Activated CD8-positive, alpha-beta memory T cell treated with anti-CD3 and anti-CD28 coated beads, Interleukin-2, amount 10 ng/mL, durations not matched to agents 7 days and 5 days (primary cell): ENCODE measurements around the gene MATN4. TPM values are rescaled to one million over a fixed set of nuclear protein-coding genes. Genes with fewer than 3 reads are reported as not detected.

Source experiments
- ATAC-seq: fragments of 150-1000 bp; cut with Tn5 transposase; one replicate; pipeline ENCODE4 v1.10.0; 2021; ENCODE audit warnings: moderate library complexity
- CTCF ChIA-PET: fragments of 350-600 bp; sonication (Branson Sonifier 250); formaldehyde crosslinking; loops from one replicate; lab custom pipeline; 2021; ENCODE audit warnings: antibody characterized with exemption; lab: Charles Lee
- DNase-seq: peaks from one replicate; pipeline ENCODE4 v3.0.0-alpha.2; 2020
- H3K27ac Mint-ChIP-seq: one replicate; pipeline ENCODE4 v1.8.0; 2021; ENCODE audit warnings: mild to moderate bottlenecking, mixed read lengths
- H3K27me3 Mint-ChIP-seq: one replicate; pipeline ENCODE4 v1.8.0; 2021; ENCODE audit warnings: mixed read lengths
- H3K36me3 Mint-ChIP-seq: one replicate; pipeline ENCODE4 v1.8.0; 2021; ENCODE audit warnings: mild to moderate bottlenecking, mixed read lengths
- H3K4me1 Mint-ChIP-seq: one replicate; pipeline ENCODE4 v1.8.0; 2021; ENCODE audit warnings: mixed read lengths
- H3K4me3 Mint-ChIP-seq: one replicate; pipeline ENCODE4 v1.8.0; 2021; ENCODE audit warnings: mild to moderate bottlenecking, moderate library complexity, mixed read lengths
- H3K9me3 Mint-ChIP-seq: one replicate; pipeline ENCODE4 v1.8.0; 2022; ENCODE audit warnings: low read depth, mixed read lengths
- total RNA-seq, 2 experiments: library from RNA; stranded (reverse); gene quantifications; one replicate each; pipeline ENCODE4 v1.2.3, GENCODE V29; 2021

MATN4 gene
- total RNA-seq, 2 experiments from 2014 or later: 0.64 to 2.2 TPM

DNA sequence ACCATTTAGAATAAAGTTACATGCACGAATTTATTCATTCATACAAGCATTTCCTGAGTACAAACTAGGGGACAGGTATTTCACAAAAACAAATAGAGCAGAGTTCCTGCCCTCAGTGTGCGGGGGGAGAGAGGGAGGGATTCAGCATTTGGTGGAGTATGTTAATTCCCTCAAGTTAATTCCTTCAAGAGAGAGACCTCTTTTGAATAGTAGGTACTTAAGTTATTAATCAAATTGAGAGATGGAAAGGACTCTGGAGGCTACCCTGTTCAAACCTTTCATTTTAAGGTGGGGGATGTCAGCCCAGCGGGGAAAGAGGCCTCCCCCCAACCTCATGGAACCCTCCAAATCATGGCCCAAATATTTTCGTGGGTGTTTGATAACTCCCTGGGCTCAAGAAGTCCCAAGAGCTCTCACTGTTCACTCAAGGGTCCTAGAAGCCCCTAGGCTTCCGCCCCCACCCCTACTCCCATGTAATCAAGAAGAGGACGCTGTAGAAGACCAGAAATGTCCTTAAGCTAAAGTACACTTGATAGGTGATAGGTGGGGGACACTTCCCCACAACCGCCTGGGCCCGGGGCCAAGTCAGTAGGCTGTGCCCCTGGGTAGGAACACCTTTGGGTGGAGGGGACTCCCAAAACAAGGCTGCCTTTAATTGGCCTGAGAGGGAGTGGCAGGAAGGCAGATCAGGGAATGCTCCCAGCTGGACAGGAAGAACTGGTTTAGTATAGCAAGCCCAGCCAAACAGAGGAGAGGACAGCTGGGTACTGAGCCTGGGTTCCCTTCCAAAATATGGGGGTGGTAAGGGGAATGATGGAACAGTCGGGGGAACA is 37.2 kb upstream of the MATN4 start:
- Mint-ChIP-seq H3K27me3 (no peaks in the 10 kb centered on the region), H3K4me3 (no peak overlapping the region), H3K4me1 (peaks cover 45% of the 10 kb centered on the region), H3K27ac (no peak overlapping the region), H3K9me3 (no peaks in the 10 kb centered on the region), H3K36me3 (no peaks in the 10 kb centered on the region)
- CTCF ChIA-PET: interaction anchor here (1.1 to 4.3 kb wide), 7 partner anchors 18 to 92 kb away, joined by 3 to 33 read pairs (median 5); partner anchors contain the start of gene SYS1
- ATAC-seq (no peak), DNase-seq (no peak)

- no peak for DNase-seq
These were observed 36.2 kb upstream of the MATN4 start for GRCh38 chr20:45344168-45344860.

GRCh38 chr20:45343532-45344167 is 35.6 kb upstream of the MATN4 start:
- H3K9me3 Mint-ChIP-seq: no peaks in the 10 kb centered on the region
- peaks cover 48% of the 10 kb centered on the region for H3K4me1 Mint-ChIP-seq
- H3K36me3 Mint-ChIP-seq: no peaks in the 10 kb centered on the region
- no peaks in the 10 kb centered on the region for H3K27me3 Mint-ChIP-seq
- no peak overlapping the region for H3K4me3 Mint-ChIP-seq
- no peak overlapping the region for H3K27ac Mint-ChIP-seq
- DNase-seq (no peak), ATAC-seq (no peak)
- CTCF ChIA-PET: interaction anchor here (0.7 to 1.3 kb wide), 8 partner anchors 8 to 108 kb away, joined by 3 to 5 read pairs (median 4); partner anchors contain the start of gene SYS1

More at GRCh38 chr20:45344168-45344860, 36.2 kb upstream of the MATN4 start:
- Mint-ChIP-seq H3K36me3 (no peaks in the 10 kb centered on the region), H3K27me3 (no peaks in the 10 kb centered on the region), H3K27ac (no peak overlapping the region), H3K4me3 (no peak overlapping the region), H3K9me3 (no peaks in the 10 kb centered on the region), H3K4me1 (peaks cover 46% of the 10 kb centered on the region)
- ATAC-seq: no peak
- CTCF ChIA-PET: interaction anchor here (0.7 to 1.3 kb wide), 9 partner anchors 9 to 107 kb away, joined by 3 to 5 read pairs (median 4); partner anchors contain the start of gene SYS1

DNA sequence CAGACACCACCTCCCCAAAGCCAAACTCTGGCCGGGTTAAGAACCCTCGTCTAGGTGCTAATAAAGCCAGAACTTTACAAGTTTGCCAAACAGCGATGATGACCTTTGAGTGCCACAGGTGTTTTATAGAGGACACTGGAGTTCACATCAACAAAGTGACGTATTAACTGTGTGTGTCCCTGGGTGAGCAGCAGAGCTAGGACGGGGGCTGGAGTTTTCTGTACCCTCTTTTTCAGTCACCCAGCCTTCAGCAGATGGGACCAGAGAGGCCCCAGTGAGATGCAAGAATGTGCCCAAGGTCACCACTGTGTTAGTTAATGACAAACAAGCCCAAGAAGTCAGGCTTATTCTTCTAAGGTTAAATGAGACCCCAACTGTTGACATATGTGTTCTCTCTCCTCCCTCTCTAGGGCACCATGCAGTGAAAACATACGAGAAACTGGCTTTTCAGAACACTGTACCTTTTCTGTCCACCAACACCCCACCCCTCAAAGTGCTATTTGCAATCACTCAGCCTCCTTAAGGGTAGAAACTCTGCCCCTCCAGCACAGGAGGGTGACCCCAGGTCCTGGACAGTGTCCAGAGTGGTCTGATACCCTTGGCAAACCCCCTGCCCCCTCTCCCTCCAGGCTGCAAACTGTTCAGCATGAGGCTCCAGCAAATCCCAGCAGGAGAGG is 34.9 kb upstream of the MATN4 start:
- Mint-ChIP-seq H3K9me3 (no peaks in the 10 kb centered on the region), H3K36me3 (no peaks in the 10 kb centered on the region), H3K27me3 (no peaks in the 10 kb centered on the region), H3K4me3 (no peak overlapping the region), H3K27ac (no peak overlapping the region), H3K4me1 (peaks cover 45% of the 10 kb centered on the region)
- CTCF ChIA-PET: interaction anchor here (0.9 to 1.0 kb wide), 4 partner anchors 8 to 109 kb away, joined by 3 read pairs; partner anchors contain the start of gene SYS1
- no peak for ATAC-seq
- no peak for DNase-seq

GRCh38 chr20:45341939-45342854 is 34.1 kb upstream of the MATN4 start:
- DNase-seq: no peak
- no peak for ATAC-seq
- no peak overlapping the region for H3K4me3 Mint-ChIP-seq
- H3K27me3 Mint-ChIP-seq: no peaks in the 10 kb centered on the region
- no peaks in the 10 kb centered on the region for H3K36me3 Mint-ChIP-seq
- CTCF ChIA-PET: interaction anchor here (1.0 to 1.6 kb wide), 3 partner anchors 20 to 107 kb away, joined by 3 read pairs; partner anchors contain the start of gene SYS1
- no peaks in the 10 kb centered on the region for H3K9me3 Mint-ChIP-seq
- H3K4me1 Mint-ChIP-seq: peaks cover 38% of the 10 kb centered on the region
- no peak overlapping the region for H3K27ac Mint-ChIP-seq

- no peaks in the 10 kb centered on the region for H3K27me3 Mint-ChIP-seq
- CTCF ChIA-PET: interaction anchor here (0.7 to 1.6 kb wide), 3 partner anchors 18 to 108 kb away, joined by 3 read pairs; no protein-coding TSS in a partner anchor
- H3K27ac Mint-ChIP-seq: no peak overlapping the region
- no peak overlapping the region for H3K4me3 Mint-ChIP-seq
- no peaks in the 10 kb centered on the region for H3K36me3 Mint-ChIP-seq
- DNase-seq: no peak
- ATAC-seq: no peak
- peaks cover 31% of the 10 kb centered on the region for H3K4me1 Mint-ChIP-seq
- no peaks in the 10 kb centered on the region for H3K9me3 Mint-ChIP-seq
These were observed 33.5 kb upstream of the MATN4 start for GRCh38 chr20:45341579-45341938.

DNA sequence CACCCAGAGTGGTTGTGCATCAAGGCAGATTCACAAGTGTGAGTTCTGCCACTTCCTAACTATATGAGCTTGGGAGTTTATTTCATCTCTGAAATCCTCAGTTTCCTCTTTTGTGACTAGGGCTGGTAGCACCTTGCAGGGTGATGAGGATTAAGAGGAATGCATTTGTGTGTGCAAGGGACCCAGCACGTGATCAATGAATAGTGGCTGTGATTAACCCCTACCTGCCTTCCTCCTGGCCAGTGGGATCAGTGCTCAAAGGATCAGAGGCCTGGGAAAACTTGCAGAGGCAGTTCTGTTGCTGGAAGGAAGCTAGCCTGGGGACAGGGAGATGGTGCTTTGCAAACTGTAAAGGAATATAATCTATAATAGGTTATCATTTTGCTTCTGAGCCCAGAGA is 32.9 kb upstream of the MATN4 start:
- Mint-ChIP-seq H3K4me3 (no peak overlapping the region), H3K36me3 (no peaks in the 10 kb centered on the region), H3K27ac (no peak overlapping the region), H3K27me3 (no peaks in the 10 kb centered on the region), H3K4me1 (peaks cover 25% of the 10 kb centered on the region), H3K9me3 (no peaks in the 10 kb centered on the region)
- CTCF ChIA-PET: interaction anchor here (0.7 to 1.6 kb wide), 3 partner anchors 17 to 108 kb away, joined by 3 read pairs; no protein-coding TSS in a partner anchor
- ATAC-seq: no peak
- DNase-seq: no peak

- no peak overlapping the region for H3K27ac Mint-ChIP-seq
- no peaks in the 10 kb centered on the region for H3K36me3 Mint-ChIP-seq
These were observed 32.2 kb upstream of the MATN4 start for GRCh38 chr20:45340236-45340847.

GRCh38 chr20:45339799-45340198 is 31.7 kb upstream of the MATN4 start:
- Mint-ChIP-seq H3K4me3 (no peak overlapping the region), H3K27ac (no peak overlapping the region), H3K36me3 (no peaks in the 10 kb centered on the region), H3K4me1 (peaks cover 16% of the 10 kb centered on the region), H3K27me3 (no peaks in the 10 kb centered on the region), H3K9me3 (no peaks in the 10 kb centered on the region)
- DNase-seq: no peak
- CTCF ChIA-PET: interaction anchor here (1.1 kb wide), 2 partner anchors 34 to 46 kb away, joined by 3 to 5 read pairs; no protein-coding TSS in a partner anchor
- no peak for ATAC-seq

More at GRCh38 chr20:45340236-45340847, 32.2 kb upstream of the MATN4 start:
- Mint-ChIP-seq H3K4me1 (peaks cover 21% of the 10 kb centered on the region), H3K27me3 (no peaks in the 10 kb centered on the region), H3K9me3 (no peaks in the 10 kb centered on the region), H3K4me3 (no peak overlapping the region)
- CTCF ChIA-PET: interaction anchor here (1.1 to 1.2 kb wide), 2 partner anchors 16 to 33 kb away, joined by 3 to 5 read pairs; no protein-coding TSS in a partner anchor
- ATAC-seq (no peak), DNase-seq (no peak)

- ATAC-seq (no peak), DNase-seq (no peak)
- H3K4me1 Mint-ChIP-seq: peaks cover 12% of the 10 kb centered on the region
- H3K36me3 Mint-ChIP-seq: no peaks in the 10 kb centered on the region
- H3K27ac Mint-ChIP-seq: no peak overlapping the region
- no peaks in the 10 kb centered on the region for H3K9me3 Mint-ChIP-seq
- CTCF ChIA-PET: interaction anchor here (1.1 kb wide), 2 partner anchors 35 to 45 kb away, joined by 3 to 5 read pairs; no protein-coding TSS in a partner anchor
- no peak overlapping the region for H3K4me3 Mint-ChIP-seq
- H3K27me3 Mint-ChIP-seq: no peaks in the 10 kb centered on the region
These were observed 31.0 kb upstream of the MATN4 start for GRCh38 chr20:45339084-45339483.
